Measurements from ENCODE around the gene TECTA.

GRCh38 chr11:121143921-121144320 is 42.9 kb downstream of the TECTA start:
- TF ChIP-seq POLR2A (IDR thresholded peaks at IDR 0.05): no peak
- TF ChIP-seq, protein P1, sequence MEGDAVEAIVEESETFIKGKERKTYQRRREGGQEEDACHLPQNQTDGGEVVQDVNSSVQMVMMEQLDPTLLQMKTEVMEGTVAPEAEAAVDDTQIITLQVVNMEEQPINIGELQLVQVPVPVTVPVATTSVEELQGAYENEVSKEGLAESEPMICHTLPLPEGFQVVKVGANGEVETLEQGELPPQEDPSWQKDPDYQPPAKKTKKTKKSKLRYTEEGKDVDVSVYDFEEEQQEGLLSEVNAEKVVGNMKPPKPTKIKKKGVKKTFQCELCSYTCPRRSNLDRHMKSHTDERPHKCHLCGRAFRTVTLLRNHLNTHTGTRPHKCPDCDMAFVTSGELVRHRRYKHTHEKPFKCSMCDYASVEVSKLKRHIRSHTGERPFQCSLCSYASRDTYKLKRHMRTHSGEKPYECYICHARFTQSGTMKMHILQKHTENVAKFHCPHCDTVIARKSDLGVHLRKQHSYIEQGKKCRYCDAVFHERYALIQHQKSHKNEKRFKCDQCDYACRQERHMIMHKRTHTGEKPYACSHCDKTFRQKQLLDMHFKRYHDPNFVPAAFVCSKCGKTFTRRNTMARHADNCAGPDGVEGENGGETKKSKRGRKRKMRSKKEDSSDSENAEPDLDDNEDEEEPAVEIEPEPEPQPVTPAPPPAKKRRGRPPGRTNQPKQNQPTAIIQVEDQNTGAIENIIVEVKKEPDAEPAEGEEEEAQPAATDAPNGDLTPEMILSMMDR (IDR thresholded peaks at IDR 0.05): no peak
